GM19455 (cell line): ENCODE measurements around the gene NAPB.

Source experiments
- ATAC-seq: cut with Tn5 transposase; IDR thresholded peaks from one replicate; pipeline ENCODE4 v1.9.1; 2021; ENCODE audit not compliant: unreplicated experiment

NAPB gene

GRCh38 chr20:23407781-23408464 lies 13.4 kb downstream of the NAPB start:
- ATAC-seq: no peak

- ATAC-seq: no peak
These were observed 14.4 kb downstream of the NAPB start for GRCh38 chr20:23406880-23407279.

- ATAC-seq: no peak
These were observed 17.1 kb downstream of the NAPB start for GRCh38 chr20:23404196-23404595.

GRCh38 chr20:23403751-23404150 lies 17.5 kb downstream of the NAPB start:
- ATAC-seq: no peak

GRCh38 chr20:23401051-23401450 lies 20.2 kb downstream of the NAPB start:
- no peak for ATAC-seq

- peak; percentile 63 for ATAC-seq
These were observed 21.6 kb downstream of the NAPB start for GRCh38 chr20:23399568-23400241.

- ATAC-seq: no peak
These were observed 23.3 kb downstream of the NAPB start for GRCh38 chr20:23397961-23398360.

GRCh38 chr20:23396950-23397627 lies 24.2 kb downstream of the NAPB start:
- no peak for ATAC-seq

- ATAC-seq: no peak
These were observed 27.1 kb downstream of the NAPB start for GRCh38 chr20:23393996-23394775.

GRCh38 chr20:23391707-23392310 lies 29.5 kb downstream of the NAPB start:
- peak; percentile 72 for ATAC-seq

GRCh38 chr20:23390091-23390774 lies 31.1 kb downstream of the NAPB start:
- ATAC-seq: no peak

GRCh38 chr20:23387118-23387443 lies 34.2 kb downstream of the NAPB start:
- no peak for ATAC-seq

GRCh38 chr20:23386304-23387117 lies 34.8 kb downstream of the NAPB start:
- no peak for ATAC-seq

GRCh38 chr20:23381876-23382275 lies 39.4 kb downstream of the NAPB start:
- ATAC-seq: no peak

- no peak for ATAC-seq
These were observed 41.5 kb downstream of the NAPB start for GRCh38 chr20:23379772-23380171.

- no peak for ATAC-seq
These were observed 45.5 kb downstream of the NAPB start for GRCh38 chr20:23375827-23376226.

- no peak for ATAC-seq
These were observed 46.8 kb downstream of the NAPB start for GRCh38 chr20:23374441-23374840.

GRCh38 chr20:23371496-23371895 lies 49.8 kb downstream of the NAPB start:
- ATAC-seq: no peak

GRCh38 chr20:23370873-23371272 lies 50.4 kb downstream of the NAPB start:
- no peak for ATAC-seq

GRCh38 chr20:23370274-23370673 lies 51.0 kb downstream of the NAPB start:
- ATAC-seq: no peak
